Activated naive CD4-positive, alpha-beta T cell treated with anti-CD3 and anti-CD28 coated beads, Interleukin-2, amount 10 ng/mL, durations not matched to agents 5 hours and 36 hours (primary cell): ENCODE results near the gene CBR1. TPM values are rescaled to one million over a fixed set of nuclear protein-coding genes. Genes with fewer than 3 reads are reported as not detected.

Experiments
- total RNA-seq, 2 experiments: library from RNA; stranded (reverse); gene quantifications; one replicate each; pipeline ENCODE4 v1.2.3, GENCODE V29; 2021

CBR1 gene
- total RNA-seq, result 10 to 100 TPM; 40.9 to 45.2 TPM

GRCh38 chr21:36069713-36070583, at the start of gene CBR1:
Gene CBR1 (plus strand): TSS chr21:36070024. CDS start chr21:36070116, 92 bp downstream.

GRCh38 chr21:36060159-36060921, 9.5 kb upstream of the CBR1 start, which contains the start of gene SETD4:
Gene SETD4 (minus strand): TSS chr21:36060526. CDS start chr21:36058888, 1,638 bp downstream.

Other genes starting within 250 kb of the CBR1 start
- gene SETD4, start 9.5 kb upstream of the CBR1 start, total RNA-seq, result 10 to 100 TPM; 17.5 to 18.9 TPM
- 10 to 100 TPM; 25.7 to 25.8 TPM for gene CBR3, start 65.1 kb downstream of the CBR1 start, total RNA-seq
- 10 to 100 TPM; 24.3 to 27.9 TPM for gene DOP1B, start 86.8 kb downstream of the CBR1 start, total RNA-seq